HG03175 (cell line): ENCODE data around the gene ZNRF3.
"Not testable (repeated sequence)": the region's sequence is repeated elsewhere in the genome, so short reads cannot be mapped to it uniquely, and the experiment has no call there.

Source experiments
- ATAC-seq: cut with Tn5 transposase; IDR thresholded peaks from one replicate; pipeline ENCODE4 v1.9.1; 2021; ENCODE audit warnings: mild to moderate bottlenecking, moderate library complexity; ENCODE audit not compliant: unreplicated experiment

Gene ZNRF3

DNA sequence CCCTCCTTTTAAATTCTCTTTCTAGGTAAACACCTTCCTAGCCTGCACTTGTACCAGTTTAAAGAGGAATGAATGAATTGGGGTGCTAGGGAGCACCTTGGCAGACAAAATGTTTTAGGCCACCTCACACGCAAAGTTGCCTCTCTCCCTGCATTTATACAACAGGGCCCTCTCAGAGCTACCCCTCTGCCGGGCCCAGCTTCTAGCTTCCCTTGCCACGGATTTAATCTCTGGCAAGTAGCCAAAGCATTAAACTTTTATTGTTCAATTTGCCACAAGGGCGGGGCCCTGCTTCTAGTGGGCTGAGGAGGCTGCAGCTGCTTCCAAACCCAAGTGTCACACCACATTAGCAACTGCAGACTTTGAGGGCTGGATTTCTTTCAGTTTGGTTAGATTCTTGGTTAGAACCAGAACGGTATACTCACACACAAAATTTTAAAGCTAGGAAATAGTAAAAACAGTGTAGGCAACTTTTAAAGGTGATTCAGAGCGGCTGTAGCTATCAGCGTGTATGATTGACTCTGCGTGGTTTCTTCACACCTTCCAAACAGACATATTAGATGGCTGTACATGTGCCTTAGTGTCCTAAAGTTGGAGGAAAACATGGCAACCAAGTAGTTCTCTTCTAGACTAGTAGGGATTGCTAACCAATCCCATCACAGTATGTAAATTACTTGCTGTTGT, 196.0 kb downstream of the ZNRF3 start:
- ATAC-seq, result no peak

DNA sequence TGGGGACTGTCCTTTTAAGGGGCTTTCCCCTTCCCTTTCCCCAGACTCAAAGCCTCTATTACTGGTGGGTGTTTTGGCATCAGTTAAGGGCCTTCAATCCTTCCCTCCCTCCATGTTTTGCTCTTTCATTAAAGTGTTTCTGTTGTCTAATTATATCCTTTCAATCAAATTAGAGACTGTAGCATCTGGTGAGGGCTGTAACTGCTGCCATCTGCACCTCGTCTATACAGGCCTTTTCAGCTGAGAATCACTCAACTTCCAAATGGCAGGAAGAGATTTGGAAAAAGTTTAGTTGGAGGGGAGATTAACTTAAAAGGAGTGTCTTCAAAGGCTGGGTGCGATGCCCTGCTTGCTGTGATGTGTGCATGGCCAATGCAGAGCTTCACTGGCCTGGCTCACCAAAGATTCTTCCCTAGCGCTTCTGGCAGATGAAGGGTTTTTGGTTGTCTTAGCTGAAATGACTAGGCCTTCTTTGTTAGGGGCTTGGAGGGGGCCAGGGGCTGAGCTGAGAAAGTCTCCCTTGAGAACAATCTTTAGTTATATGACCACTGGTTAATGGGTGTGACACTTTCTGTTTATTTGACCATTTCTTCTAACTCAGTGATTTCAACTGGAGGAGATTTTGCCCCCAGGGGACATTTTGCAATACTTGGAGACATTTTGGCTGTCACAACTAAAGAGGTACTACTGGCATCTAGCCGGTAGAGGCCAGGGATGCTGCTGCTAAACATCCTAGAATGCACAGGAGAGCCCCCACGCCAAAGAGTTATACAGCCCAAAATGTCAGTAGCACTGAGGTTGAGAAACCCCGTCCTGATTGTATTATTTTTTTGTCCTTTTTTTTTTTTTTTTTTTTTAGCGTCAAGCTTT, 197.0 kb downstream of the ZNRF3 start:
- ATAC-seq, result no peak

DNA sequence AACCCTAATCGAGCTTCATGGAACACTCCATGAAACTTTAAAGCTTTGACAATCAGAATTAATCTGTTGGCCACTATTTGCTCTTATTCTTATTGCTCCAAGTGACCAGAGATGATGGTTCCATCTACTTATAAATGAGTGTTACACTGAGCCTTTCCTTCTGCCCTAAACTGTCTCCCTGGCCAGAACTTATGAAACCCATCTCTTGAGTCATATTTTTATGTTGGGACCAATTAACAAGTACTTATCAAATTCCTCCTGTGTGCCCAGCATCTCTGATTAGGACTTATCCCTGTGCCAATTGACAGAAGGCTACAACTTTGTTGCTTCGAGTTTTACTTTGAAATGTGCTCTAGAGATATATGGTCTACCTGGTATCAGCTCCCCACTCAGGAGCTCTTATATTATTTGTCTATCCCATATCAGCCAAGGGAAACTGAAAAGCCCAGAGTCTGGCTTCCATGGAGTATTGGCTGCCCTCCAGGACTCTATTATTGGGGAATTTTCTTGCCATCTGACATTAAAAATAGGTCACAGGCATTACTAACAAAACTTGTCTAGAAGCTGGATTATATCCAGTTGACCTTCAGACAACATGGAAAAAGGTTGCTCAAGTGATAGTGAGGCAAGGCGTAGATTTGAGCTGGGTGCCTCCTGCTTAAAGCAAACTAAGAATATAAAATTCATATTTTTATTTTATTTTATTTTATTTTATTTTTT, 198.3 kb downstream of the ZNRF3 start:
- no peak for ATAC-seq

DNA sequence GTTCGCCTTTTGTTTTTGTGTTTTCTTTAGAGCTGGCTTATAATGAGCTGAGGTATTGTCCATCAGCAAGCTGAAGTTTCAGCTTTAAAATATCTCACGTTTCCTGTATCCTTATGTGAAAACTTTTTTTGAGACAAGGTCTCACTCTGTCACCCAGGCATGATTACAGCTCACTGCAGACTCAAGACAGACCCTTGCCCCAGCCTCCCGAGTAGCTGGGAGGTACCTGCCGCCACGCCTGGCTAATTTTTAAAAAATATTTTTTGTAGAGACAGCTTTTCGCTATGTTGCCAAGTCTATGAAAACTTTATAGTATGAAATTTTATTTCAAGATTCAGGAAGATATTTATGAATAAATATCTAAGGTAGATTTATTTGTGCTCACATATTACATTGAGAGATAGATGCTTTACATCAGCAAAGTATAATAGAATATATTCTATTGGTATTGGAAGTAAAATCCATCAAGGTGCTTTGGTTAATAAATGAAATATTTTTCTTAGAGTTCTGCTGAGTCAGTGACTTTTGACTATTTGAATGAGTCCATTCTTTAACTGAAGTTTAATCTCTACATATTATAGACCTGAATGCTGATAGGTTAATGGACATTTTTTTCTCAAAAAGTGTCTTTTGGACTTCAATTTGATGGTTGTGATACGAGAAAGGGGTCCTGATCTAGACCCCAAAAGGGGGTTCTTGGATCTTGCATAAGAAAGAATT, 199.6 kb downstream of the ZNRF3 start:
- no peak for ATAC-seq

DNA sequence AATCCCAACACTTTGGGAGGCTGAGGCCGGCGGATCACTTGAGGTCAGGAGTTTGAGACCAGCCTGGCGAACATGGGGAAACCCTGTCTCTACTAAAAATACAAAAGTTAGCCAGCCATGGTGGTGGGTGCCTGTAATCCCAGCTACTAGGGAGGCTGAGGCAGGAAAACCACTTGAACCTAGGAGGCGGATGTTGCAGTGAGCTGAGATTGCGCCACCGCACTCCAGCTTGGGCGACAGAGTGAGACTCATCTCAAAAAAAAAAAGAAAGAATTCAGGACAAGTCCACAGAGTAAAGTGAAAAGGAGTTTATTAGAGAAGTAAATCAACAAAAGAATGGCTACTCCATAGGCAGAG, 200.2 kb downstream of the ZNRF3 start:
- ATAC-seq, result not testable (repeated sequence)

DNA sequence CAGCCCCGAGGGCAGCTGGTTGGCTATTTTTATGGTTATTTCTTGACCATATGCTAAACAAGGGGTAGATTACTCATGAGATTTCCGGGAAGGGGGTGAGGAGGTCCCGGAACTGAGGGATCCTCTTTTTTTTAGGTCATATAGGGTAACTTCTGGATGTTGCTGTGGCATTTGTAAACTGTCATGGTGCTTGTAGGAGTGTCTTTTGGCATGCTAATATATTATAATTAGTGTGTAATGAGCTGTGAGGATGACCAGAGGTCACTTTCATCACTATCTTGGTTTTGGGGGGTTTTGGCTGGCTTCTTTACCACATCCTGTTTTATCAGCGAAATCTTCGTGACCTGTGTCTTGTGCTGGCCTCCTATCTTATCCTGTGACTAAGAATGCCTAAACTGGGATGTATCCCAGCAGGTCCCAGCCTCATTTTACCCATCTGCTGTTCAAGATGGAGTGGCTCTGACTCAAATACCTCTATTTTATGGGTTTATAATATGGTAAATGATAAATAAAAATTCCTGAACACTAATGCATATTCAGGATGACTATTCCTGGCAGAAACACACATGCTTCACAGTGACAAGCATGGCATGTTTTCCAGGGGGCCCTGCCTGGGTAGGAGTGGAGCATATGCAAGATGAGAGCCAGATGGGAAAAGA, 200.7 kb downstream of the ZNRF3 start:
- ATAC-seq, result no peak

DNA sequence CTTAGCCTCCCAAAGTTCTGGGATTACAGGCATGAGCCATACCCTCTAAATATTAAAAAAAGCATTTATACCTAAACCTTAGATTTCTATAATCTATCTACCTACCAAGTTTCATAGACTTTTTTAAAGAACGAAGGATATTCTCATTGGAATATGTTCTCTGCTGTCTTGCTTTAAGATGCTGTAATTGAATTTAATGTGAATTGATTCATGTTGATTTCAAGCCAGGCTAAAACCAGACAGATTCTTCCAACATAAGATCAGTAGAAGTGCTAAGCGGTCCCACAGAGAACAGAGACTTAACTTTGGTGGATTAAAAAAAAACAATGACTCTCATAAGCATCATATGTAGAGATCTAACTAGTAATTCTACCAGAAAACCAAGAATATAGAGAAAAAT, 203.6 kb downstream of the ZNRF3 start:
- no peak for ATAC-seq

DNA sequence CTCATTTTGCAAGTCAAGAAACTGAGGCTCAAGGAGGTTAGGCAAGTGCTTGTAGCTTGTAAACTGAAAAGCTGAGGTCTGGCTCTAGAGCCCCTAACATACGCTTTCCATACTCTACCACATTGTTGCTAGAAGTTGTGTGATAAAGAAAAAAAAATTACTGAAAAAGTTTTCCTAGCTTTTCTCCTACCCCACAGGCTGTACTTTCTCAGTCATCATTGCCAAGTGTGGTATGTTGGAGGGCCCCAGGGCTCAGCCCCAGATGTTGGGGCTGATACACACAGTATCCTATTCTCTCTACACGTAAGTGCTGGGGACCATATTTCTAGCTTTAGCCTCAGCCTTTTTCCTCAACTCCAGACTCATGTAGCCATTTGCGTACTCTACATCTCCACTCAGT, 205.4 kb downstream of the ZNRF3 start:
- no peak for ATAC-seq

DNA sequence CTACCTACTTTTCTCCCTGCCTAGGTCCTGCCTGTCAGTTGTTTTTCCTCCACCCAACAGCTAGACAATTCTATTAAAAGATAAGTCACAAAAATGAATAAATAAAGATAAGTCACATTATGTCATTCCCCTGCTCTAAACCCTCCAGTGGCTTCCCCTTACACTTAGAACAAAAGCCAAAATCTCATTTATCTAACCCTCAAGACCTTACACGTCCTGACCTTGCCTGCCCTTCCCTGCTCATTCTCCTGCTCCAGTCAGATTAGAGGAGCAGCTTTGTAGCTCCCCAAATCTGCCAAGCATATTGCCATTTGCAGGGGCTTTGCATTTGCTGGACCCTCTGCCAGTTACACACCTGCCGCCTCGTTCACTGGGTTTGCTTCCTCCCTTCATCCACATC, 206.1 kb downstream of the ZNRF3 start:
- ATAC-seq, result no peak

DNA sequence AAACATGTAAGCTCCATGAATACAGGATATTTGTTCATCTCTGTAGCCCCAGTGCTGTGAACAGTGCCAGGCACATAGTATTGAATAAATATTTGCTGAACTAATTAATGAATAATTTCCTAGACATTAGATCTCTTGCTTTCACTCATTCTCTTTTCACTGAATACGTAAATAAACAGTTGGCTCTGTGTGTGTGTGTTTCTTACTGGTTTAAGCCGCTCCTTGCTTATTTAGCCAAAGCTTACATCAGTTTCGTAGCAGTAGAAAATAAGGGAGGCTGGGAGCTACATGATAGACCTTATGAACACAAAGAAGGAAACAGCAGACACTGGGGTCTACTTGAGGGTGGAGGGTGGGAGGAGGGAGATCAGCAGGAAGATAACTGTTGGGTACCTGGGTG, 206.7 kb downstream of the ZNRF3 start:
- no peak for ATAC-seq

DNA sequence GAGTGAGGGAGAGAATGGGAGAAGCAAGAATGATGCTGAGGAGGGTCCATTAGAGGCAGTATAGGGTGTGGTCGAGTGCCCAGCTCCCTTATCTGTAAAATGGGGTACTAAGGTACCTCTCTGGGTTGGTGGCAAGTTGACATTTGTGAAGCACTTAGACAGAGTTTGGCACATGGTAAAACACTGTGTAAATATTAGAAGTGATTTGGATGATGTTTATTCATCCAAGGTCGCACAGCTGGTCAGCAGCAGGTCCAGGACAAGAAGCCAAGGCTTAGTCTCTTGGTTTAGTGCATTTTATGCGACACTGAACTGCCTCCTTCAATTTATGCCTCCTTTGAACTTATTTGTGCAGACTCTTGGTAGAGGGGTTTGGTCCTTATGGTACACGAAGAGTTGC, 208.9 kb downstream of the ZNRF3 start:
- no peak for ATAC-seq

DNA sequence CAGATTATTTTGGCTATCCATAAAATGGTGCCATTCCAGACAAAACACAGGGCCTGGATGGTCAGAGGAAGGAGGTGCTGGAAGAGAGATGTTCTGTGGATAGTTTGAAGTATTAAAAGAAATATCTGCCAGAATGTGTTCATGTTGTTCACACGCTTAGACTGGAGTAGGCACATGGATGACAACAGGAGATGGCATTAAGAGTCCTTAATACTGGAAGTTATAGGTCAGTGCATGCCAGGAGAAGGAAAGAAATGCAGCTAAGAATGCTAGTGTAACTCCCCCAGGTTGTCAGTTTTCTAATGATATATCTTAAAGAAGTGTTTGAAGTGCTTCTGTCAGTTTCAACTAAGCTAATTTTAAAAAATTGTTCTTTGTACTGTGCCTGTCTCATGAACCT, 209.7 kb downstream of the ZNRF3 start:
- no peak for ATAC-seq

DNA sequence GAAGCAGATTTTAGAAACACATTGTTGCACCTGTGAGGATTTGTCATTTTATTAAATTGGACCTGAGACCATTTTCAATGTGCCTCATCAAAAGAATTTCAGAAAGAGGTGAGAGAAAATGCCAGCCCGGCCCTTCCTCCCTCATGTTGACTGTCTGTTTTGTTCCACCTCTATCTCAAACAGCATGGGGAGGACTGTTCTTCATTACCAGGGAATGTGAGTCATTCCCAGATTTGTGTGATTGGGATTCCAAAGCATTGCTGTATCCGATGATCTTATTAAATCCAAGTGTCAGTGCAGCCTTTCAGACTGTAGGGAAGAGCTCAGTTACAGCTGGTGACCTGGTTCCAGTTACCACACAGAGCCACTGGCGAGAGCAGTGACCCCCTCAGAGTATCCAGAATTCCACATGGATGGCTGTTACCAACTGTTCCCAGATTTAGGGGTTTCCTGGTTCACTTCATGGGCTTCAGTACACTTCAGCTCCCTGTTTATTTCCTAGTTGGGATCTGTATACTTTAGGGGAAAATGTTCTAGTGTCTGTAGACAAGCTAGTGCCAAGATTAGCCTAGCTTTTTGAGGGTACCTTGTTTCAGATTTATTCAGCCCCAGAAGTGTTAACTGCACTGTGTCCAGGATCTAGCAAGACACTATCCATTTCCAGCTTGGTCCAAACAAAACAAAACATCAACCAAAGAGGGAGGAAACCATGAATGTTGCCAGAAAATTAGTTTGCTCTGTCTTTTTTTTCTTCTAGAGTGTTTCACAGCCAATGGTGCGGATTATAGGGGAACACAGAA, 210.3 kb downstream of the ZNRF3 start:
- ATAC-seq, result no peak

DNA sequence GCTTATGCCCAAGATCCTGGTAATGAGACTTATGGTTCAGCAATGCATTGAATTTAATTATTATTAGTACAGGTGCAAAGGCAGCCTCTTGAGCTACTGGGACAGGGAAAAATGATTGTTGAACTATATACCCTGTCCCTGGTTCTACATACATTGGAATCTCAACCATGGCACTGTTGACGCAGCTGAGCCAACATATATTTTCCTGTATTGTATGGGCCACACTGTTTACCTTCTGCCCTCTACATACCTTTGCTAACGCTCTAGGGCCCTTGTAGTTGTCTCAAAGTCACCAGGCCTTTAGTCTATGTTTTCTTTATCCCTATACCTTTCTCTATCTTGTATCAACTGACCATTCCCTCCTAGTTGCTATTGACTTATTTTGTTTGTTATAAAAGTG, 212.1 kb downstream of the ZNRF3 start:
- ATAC-seq, result no peak

DNA sequence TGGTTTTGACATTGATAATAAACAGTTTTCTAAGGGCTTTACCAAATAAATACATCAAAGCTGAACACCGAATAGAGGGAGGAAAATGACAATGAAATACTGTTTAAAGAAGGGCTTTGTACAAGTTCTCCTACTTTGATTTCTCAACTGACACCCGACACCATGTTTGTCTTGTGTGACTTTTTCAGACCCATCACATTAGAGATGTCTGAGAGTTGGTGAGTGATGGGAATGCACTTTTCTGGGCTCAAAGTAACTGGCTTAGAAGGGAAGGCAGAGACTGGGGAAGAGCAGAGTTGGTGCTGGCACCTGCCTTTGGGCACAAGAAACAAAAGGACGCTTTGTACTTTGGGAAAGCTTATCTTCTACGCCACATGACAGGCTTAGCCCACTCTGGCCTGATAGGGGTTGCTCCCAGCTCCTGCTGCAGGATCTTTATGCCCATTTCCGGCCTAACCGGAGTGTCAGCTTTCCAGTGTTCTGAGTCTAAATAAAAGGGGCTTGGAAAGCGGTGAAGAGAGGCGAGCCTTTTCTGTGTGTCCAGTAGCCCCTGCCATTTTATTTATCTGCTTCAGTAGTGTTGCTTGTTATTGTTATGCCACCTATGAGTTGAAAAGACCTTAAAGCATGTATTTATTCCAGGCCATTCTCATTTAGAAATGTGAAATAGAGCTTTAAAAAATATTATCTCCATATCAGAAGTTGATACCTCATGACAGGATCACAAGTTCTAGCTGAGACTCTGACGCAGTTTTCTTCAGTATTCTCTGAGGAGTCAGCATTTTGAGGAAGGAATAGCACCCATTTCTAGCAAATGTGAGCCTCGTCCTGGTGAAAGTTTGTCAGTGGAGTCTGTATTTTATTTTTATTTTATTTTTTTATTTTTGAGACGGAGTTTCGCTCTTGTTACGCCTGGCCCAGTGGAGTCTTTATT, 213.6 kb downstream of the ZNRF3 start:
- no peak for ATAC-seq

DNA sequence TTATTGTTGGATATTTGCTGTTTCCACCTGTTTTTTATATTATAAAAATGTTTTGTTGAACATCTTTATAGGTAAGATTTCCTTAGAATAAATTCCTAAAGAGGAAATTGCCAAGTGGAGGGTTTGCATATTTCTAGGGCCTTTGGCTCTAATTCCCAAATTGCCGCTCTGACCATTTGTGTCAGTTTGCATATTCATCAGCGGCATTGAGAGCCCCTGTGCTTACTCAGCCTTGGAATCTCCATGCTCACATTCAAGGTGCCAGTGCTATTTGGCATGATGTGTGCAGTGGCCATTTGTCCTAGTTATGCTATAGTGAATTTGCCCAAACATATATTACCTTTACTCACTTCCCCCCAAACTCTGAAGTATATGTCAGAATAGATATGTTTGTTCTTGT, 214.9 kb downstream of the ZNRF3 start:
- ATAC-seq, result no peak

DNA sequence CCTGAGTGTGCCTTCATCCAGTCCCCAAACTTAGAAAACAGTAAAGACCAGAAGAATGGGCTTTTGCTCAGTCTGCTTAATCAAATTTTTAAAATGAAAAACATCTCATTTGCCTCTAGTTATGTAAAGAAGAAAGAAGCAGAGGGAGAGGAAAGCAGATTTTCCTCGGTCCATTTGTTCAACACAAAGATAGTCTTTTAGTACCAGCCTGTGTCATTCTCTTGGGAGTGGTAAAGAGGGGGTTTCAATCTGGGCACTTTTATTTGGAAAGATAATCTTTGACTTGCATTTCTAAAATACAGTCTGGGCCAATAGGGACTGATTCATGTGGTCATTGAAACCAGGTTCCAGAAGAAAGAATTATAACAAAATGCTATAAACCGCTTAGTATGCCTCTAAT, 218.9 kb downstream of the ZNRF3 start:
- no peak for ATAC-seq

DNA sequence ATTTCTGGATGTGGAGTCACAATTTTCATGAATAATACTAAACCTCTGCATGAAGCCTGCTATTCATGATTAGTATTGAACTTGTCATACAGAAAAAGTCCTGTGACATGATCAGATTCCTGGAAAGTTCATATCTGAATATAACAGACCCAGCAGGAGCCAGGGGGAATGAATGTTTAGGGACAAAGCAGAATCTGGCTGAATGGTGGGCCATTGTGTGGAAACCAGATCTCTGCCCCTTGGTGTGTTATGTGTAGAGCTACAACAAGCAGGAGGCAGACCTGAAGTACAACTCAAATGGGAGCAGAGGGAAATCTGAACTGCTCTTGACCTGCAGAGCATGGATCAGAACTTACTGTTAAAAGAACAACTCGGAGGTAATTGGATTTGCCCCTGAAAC, 219.7 kb downstream of the ZNRF3 start:
- no peak for ATAC-seq

DNA sequence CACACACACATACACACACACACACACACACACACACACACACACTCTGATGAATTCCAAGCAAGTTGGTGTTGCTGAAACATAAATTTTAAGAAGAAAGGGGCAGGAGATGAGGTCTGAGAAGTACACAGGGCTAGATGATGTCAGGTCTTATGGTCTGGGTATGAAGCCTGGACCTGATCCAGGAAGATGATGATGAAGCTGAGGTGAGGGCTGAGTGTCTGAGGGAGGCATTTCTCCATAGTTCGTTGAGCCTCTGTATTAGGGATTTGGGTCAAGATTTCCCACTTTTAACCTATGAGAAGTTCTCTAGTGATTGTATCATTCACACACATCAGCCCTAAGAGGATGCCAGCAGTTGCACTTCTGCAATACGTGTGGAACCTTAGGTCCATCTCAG, 222.1 kb downstream of the ZNRF3 start:
- ATAC-seq, result no peak
